GM12878 (cell line): Measurements from ENCODE around the gene ELP2. TPM values are rescaled to one million over a fixed set of nuclear protein-coding genes. Genes with fewer than 3 reads are reported as not detected.
"Not testable (repeated sequence)": the region's sequence is repeated elsewhere in the genome, so short reads cannot be mapped to it uniquely, and the experiment has no call there.

Source experiments
- ATAC-seq: fragments of 200-7000 bp; cut with Tn5 transposase; 3 replicates; pipeline ENCODE4 v1.9.1; 2020; ENCODE audit warnings: mild to moderate bottlenecking, moderate library complexity
- BruUV-seq: library from RNA; stranded (reverse); fragments of 400-500 nt; replicated peaks from 2 replicates; lab custom pipeline; 2021; lab: Mats Ljungman, UMichigan
- CTCF ChIA-PET: fragments of 300-600 bp; sonication (Branson Sonifier 250); formaldehyde crosslinking; extraction: SDS; loops from one replicate; lab custom pipeline; 2021; ENCODE audit warnings: inconsistent platforms; lab: Yijun Ruan, JAX
- POLR2A ChIA-PET: fragments of 350-600 bp; formaldehyde crosslinking; extraction: SDS; loops from one replicate; lab custom pipeline; 2021; ENCODE audit warnings: inconsistent platforms; lab: Charles Lee
- RAD21 ChIA-PET: fragments of 300-600 bp; sonication (Branson Sonifier 250); formaldehyde crosslinking; loops from one replicate; lab custom pipeline; 2023; ENCODE audit warnings: antibody characterized with exemption; ENCODE audit not compliant: unreplicated experiment; lab: Charles Lee
- SMC1A ChIA-PET: fragments of 300-600 bp; sonication (Branson Sonifier 250); formaldehyde crosslinking; loops from one replicate; lab custom pipeline; 2023; ENCODE audit not compliant: unreplicated experiment, uncharacterized antibody; lab: Charles Lee
- DNase-seq: peaks from one replicate; pipeline ENCODE4 v3.0.0-alpha.2; 2011; ENCODE audit warnings: low read depth, low spot score
- FAIRE-seq: peaks from 3 replicates; lab custom pipeline; 2011; peaks lifted over from hg19 to GRCh38; lab: Jason Lieb, UNC
- H2AFZ ChIP-seq: 2 replicates; pipeline ENCODE4 v1.6.0; 2011; ENCODE audit warnings: low read depth, low read length, control low read depth; ENCODE audit not compliant: control insufficient read depth
- H3K27ac ChIP-seq: 2 replicates; pipeline ENCODE4 v1.5.1; 2011; ENCODE audit warnings: control low read depth; ENCODE audit not compliant: control insufficient read depth, insufficient read depth
- H3K27me3 ChIP-seq, 2 experiments: replicated peaks in 1 of 2; 2 replicates each; pipeline versions ENCODE4 v1.6.0 to v1.6.1; 2011; ENCODE audit warnings: low read length in 1 of 2; ENCODE audit not compliant: control insufficient read depth in 2 of 2, insufficient read depth in 2 of 2
- H3K36me3 ChIP-seq, 2 experiments: 2 replicates each; pipeline ENCODE4 v1.5.1; 2011; ENCODE audit warnings: low read length in 1 of 2; ENCODE audit not compliant: control insufficient read depth in 2 of 2, insufficient read depth in 2 of 2
- H3K4me1 ChIP-seq: 2 replicates; pipeline ENCODE4 v1.6.1; 2011; ENCODE audit warnings: mild to moderate bottlenecking, low read length, moderate library complexity, mixed read lengths; ENCODE audit not compliant: control insufficient read depth, insufficient read depth
- H3K4me2 ChIP-seq: 2 replicates; pipeline ENCODE4 v1.6.0; 2011; ENCODE audit warnings: control low read depth; ENCODE audit not compliant: control insufficient read depth, insufficient read depth
- H3K4me3 ChIP-seq: fragments of 200-600 bp; sonication (generic); 2 replicates; pipeline ENCODE4 v1.5.1; 2016
- H3K79me2 ChIP-seq: 2 replicates; pipeline ENCODE4 v1.6.0; 2011; ENCODE audit warnings: low read length; ENCODE audit not compliant: control insufficient read depth, insufficient read depth
- H3K9ac ChIP-seq: 2 replicates; pipeline ENCODE4 v1.8.0; 2011; ENCODE audit warnings: low read length, control low read depth, mixed read lengths; ENCODE audit not compliant: control insufficient read depth, insufficient read depth
- H3K9me3 ChIP-seq: replicated peaks from 3 replicates; pipeline ENCODE4 v1.5.1; 2011; ENCODE audit warnings: mild to moderate bottlenecking, low read length; ENCODE audit not compliant: control insufficient read depth, insufficient read depth
- H4K20me1 ChIP-seq: 2 replicates; pipeline ENCODE4 v1.6.0; 2011; ENCODE audit not compliant: control insufficient read depth, insufficient read depth
- ETV6 ChIP-seq, 2 experiments: fragments of 450-650 bp in 1 of 2; IDR thresholded peaks in 1 of 2; conservative IDR thresholded peaks in 1 of 2; 2 replicates each; pipeline ENCODE4 v1.6.1; 2014; ENCODE audit warnings: antibody characterized with exemption in 1 of 2, borderline replicate concordance in 1 of 2, low read depth in 1 of 2, mild to moderate bottlenecking in 1 of 2, moderate library complexity in 1 of 2
- HDAC2 ChIP-seq: fragments of 200-600 bp; sonication (generic); IDR thresholded peaks from 2 replicates; pipeline ENCODE4 v1.6.1; 2017
- IKZF1 ChIP-seq: fragments of 450-650 bp; conservative IDR thresholded peaks from 2 replicates; pipeline ENCODE4 v1.6.1; 2017; ENCODE audit warnings: antibody characterized with exemption, mild to moderate bottlenecking
- JUNB ChIP-seq: IDR thresholded peaks from 2 replicates; pipeline ENCODE4 v1.6.1; 2016; ENCODE audit warnings: antibody characterized with exemption, mild to moderate bottlenecking
- KLF5 ChIP-seq: fragments of 450-650 bp; IDR thresholded peaks from 2 replicates; pipeline ENCODE4 v1.6.1; 2014; ENCODE audit warnings: mild to moderate bottlenecking; ENCODE audit not compliant: partially characterized antibody
- NR2C2 ChIP-seq: IDR thresholded peaks from 2 replicates; pipeline ENCODE4 v1.6.1; 2011; ENCODE audit warnings: borderline replicate concordance, low read depth; ENCODE audit not compliant: control insufficient read depth, insufficient read length
- SPI1 ChIP-seq: IDR thresholded peaks from 2 replicates; pipeline ENCODE4 v1.6.1; 2011; ENCODE audit warnings: low read depth, mild to moderate bottlenecking, low read length, moderate library complexity, borderline replicate concordance; ENCODE audit not compliant: insufficient read depth
- ZBTB40 ChIP-seq: fragments of 450-650 bp; IDR thresholded peaks from 2 replicates; pipeline ENCODE4 v1.6.1; 2016; ENCODE audit warnings: mild to moderate bottlenecking, moderate library complexity, borderline replicate concordance
- ZZZ3 ChIP-seq: IDR thresholded peaks from 2 replicates; pipeline ENCODE4 v1.6.1; 2011; ENCODE audit warnings: low read depth; ENCODE audit not compliant: control insufficient read depth, insufficient read length
- WGBS: methylation state at CpG from one replicate; pipeline ENCODE4 v1.1.6; 2016; ENCODE audit warnings: low lambda C conversion rate; ENCODE audit not compliant: insufficient replicate concordance, insufficient coverage; ENCODE audit errors: missing lambda C conversion rate; 5-methylcytosine and 5-hydroxymethylcytosine counted together
- in situ Hi-C: fragments of 300-500 bp; cut with MboI; formaldehyde crosslinking; loops from 9 replicates; pipeline ENCODE4 v1.14.3; 2018; ENCODE audit warnings: mixed read lengths
- intact Hi-C: fragments of 100-400 bp; cut with micrococcal nuclease; formaldehyde crosslinking; loops from one replicate; pipeline ENCODE4 v1.14.2; 2022; ENCODE audit not compliant: unreplicated experiment
- polyA plus RNA-seq, 11 experiments: library from polyadenylated mRNA; depleted of rRNA in 4 of 11; unstranded in 6 of 11; stranded (reverse) in 5 of 11; fragments of >200 nt; fragmentation: Nextera tagmentation in 4 of 11; fragmentation: Illumina TruSeq in 1 of 11; extraction: Ambion mirVana in 4 of 11; extraction: Trizol in 1 of 11; gene quantifications; 1 replicate in 1 of 11; 2 replicates in 10 of 11; pipeline versions ENCODE4 v1.2.1 to v1.2.3, GENCODE V29; 2011 to 2016; ENCODE audit warnings: inconsistent platforms in 2 of 11, missing spikeins in 2 of 11, low read depth in 1 of 11
- total RNA-seq, 4 experiments: library from RNA; depleted of rRNA in 3 of 4; stranded (reverse); fragments of >200 nt in 3 of 4; fragmentation: Illumina TruSeq in 1 of 4; extraction: Trizol in 1 of 4; gene quantifications; 2 replicates each; pipeline versions ENCODE4 v1.2.1 to v1.2.3, GENCODE V29; 2013 to 2021

The ELP2 gene
- total and polyA plus RNA-seq, 10 of the 15 experiments (the other 5 are each of a cell fraction or from before 2014, with no cell fraction given) = 56.9 to 134 (median 88.5) TPM

DNA sequence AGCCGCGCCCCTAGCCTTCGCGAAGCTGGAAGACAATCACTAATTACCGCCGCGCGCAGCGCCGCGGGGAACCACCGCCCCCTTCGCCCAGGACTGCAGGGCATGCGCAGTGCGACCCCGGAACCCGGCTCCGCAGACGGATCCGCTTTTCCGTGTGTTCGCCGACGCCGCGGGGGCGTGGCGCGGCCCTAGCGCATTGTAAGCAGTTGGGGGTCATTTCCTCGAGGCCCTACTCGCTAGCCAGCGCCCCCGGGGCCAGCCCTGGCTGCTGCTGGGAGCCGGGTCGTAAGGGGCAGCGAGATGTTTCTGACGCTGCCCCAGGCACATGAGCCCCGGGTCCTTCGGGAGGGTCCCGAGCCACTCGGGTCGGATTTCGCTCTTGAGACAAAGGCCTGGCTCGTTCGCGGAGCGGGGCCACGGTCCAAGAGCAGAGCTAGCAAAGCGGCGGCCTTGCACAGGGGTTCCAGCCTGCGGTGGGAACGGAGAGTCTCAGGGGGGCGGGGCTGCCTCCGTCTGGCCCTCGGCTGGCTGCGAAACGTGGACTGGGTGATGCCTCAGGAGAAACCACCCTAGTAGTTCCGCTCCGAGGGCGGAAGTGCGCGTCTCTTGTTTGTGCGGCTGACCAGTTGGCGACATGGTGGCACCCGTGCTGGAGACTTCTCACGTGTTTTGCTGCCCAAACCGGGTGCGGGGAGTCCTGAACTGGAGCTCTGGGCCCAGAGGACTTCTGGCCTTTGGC is at the start of gene ELP2, which contains the start of gene SLC39A6 (continued):
- no peak for TF ChIP-seq ETV6 (conservative IDR thresholded peaks at IDR 0.05 in 1 of 2, IDR thresholded peaks at IDR 0.05 in 1 of 2; ENCODE audit: borderline replicate concordance in 1 of 2, low read depth in 1 of 2)
- peak; percentile 89 for TF ChIP-seq ZBTB40
- TF ChIP-seq ZZZ3 = no peak
- no peak for TF ChIP-seq JUNB
- TF ChIP-seq IKZF1 = peak; percentile 76
- TF ChIP-seq NR2C2 = no peak
- TF ChIP-seq SPI1 = peak; percentile 83
- no peak for TF ChIP-seq HDAC2
- TF ChIP-seq KLF5 = peak; percentile 81

DNA sequence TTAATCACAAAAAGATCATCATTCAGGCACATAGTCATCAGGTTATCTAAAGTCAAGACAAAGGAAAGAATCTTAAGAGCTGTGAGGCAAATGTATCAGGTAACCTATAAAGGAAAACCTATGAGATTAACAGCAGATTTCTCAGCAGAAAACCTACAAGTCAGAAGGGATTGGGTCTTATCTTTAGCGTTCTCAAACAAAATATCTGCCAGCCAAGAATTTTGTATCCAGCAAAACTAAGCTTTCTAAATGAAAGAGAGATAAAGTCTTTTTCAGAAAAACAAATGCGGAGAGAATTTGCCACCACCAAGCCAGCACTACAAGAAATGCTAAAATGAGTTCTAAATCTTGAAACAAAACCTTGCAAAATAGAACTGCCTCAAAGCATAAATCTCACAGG is 48.6 kb upstream of the ELP2 start:
- FAIRE-seq, POLR2A ChIA-PET, BruUV-seq, intact Hi-C loops, DNase-seq, H3K27me3 ChIP-seq, H4K20me1 ChIP-seq, H3K9me3 ChIP-seq, in situ Hi-C loops, H2AFZ ChIP-seq, H3K9ac ChIP-seq, H3K4me3 ChIP-seq, H3K36me3 ChIP-seq, H3K27ac ChIP-seq, H3K4me2 ChIP-seq, ATAC-seq, H3K79me2 ChIP-seq, H3K4me1 ChIP-seq: not testable (repeated sequence)
- ChIA-PET RAD21 (interaction anchor here (1.0 kb wide), 1 partner anchor 64 kb away, joined by 3 read pairs; no protein-coding TSS in a partner anchor), CTCF (interaction anchor here (0.6 kb wide), 1 partner anchor 131 kb away, joined by 3 read pairs; no protein-coding TSS in a partner anchor), SMC1A (interaction anchor here (0.5 kb wide), 1 partner anchor 468 kb away, joined by 5 read pairs; no protein-coding TSS in a partner anchor)
- WGBS = 61% methylated on average over 2 of the region's 2 CpGs
